ENCODE data around the gene HMGN2.

HMGN2 gene

DNA sequence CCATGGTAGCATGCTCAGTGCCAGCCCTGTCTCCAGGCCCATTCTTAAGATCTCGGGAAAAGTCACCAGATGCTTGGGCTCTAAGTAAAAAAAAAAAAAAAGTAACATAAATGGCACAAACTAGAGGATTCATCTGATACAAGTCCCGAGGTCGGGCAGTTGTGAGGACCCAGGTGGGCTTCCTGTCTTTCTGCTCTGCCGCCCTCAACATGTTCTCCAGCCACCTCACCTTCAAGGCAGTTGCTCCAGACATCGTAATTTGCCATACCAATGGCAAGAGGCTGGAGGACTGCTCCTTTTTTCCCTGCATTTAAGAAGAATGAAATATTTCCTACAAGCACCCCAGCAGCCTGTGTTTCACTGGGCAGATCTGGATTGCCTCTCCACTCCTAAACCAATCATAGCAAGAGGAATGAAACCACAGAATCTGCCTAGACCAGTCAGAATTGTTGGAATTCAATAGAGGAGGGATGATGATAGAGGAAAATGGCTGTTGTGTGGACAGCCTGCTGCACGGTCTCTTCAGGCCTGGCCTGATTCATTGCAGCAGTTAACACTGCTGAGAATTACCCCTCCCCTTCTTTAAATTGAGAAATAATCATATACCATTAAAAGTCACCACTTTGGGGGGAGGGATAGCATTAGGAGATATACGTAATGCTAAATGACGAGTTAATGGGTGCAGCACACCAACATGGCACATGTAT is 5.4 kb downstream of the HMGN2 start:
- TF ChIP-seq CTCF (IDR thresholded peaks at IDR 0.05; ENCODE audit: unreplicated experiment in 3 of 3): no peak
- H3K36me3 Mint-ChIP-seq (ENCODE audit: low read depth): peaks cover 57% of the 10 kb centered on the region
- H3K27ac Mint-ChIP-seq: peak overlapping the region in 2 of 3 experiments; percentile 14 to 43
- H3K4me3 Mint-ChIP-seq: peak overlapping the region in 1 of 3 experiments; percentile 37
- peaks cover 23% of the 10 kb centered on the region for H3K4me1 Mint-ChIP-seq
- no peaks in the 10 kb centered on the region for H3K27me3 Mint-ChIP-seq (ENCODE audit: low read depth)
- H3K9me3 Mint-ChIP-seq: no peaks in the 10 kb centered on the region

DNA sequence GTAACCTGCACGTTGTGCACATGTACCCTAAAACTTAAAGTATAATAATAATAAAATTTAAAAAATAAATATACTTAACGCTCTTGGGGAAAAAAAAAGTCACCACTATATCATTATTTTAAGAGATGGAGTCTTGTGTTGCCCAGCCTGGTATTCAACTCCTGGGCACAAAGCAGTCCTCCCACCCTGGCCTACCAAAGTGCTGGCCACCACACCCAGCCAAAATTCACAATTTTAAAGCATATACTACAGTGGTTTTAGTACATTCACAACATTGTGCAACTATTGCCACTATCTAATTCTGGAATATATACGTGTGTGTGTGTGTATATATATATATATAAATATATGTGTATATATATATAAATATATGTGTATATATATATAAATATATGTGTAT is 5.9 kb downstream of the HMGN2 start:
- no peaks in the 10 kb centered on the region for H3K9me3 Mint-ChIP-seq
- peaks cover 21% of the 10 kb centered on the region for H3K4me1 Mint-ChIP-seq
- H3K36me3 Mint-ChIP-seq (ENCODE audit: low read depth): peaks cover 61% of the 10 kb centered on the region
- H3K27ac Mint-ChIP-seq: no peak overlapping the region
- H3K4me3 Mint-ChIP-seq: no peak overlapping the region
- H3K27me3 Mint-ChIP-seq (ENCODE audit: low read depth): no peaks in the 10 kb centered on the region
- TF ChIP-seq CTCF (IDR thresholded peaks at IDR 0.05; ENCODE audit: unreplicated experiment in 3 of 3): no peak

- peaks cover 53% of the 10 kb centered on the region for H3K36me3 Mint-ChIP-seq (ENCODE audit: low read depth)
- no peak for TF ChIP-seq CTCF (IDR thresholded peaks at IDR 0.05; ENCODE audit: unreplicated experiment in 3 of 3)
- H3K27ac Mint-ChIP-seq: peak overlapping the region in 1 of 3 experiments; percentile 1
- peaks cover 13% of the 10 kb centered on the region for H3K4me1 Mint-ChIP-seq
- no peak overlapping the region for H3K4me3 Mint-ChIP-seq
- no peaks in the 10 kb centered on the region for H3K9me3 Mint-ChIP-seq
- no peaks in the 10 kb centered on the region for H3K27me3 Mint-ChIP-seq (ENCODE audit: low read depth)
These were observed 6.7 kb downstream of the HMGN2 start for GRCh38 chr1:26478988-26479387.

GRCh38 chr1:26482921-26483320 is 10.7 kb downstream of the HMGN2 start:
- Mint-ChIP-seq H3K4me1 (no peaks in the 10 kb centered on the region), H3K27me3 (ENCODE audit: low read depth) (no peaks in the 10 kb centered on the region), H3K9me3 (no peaks in the 10 kb centered on the region), H3K4me3 (no peak overlapping the region), H3K36me3 (ENCODE audit: low read depth) (peaks cover 24% of the 10 kb centered on the region), H3K27ac (no peak overlapping the region)
- TF ChIP-seq CTCF (IDR thresholded peaks at IDR 0.05; ENCODE audit: unreplicated experiment in 3 of 3): no peak

GRCh38 chr1:26483980-26484379 is 11.7 kb downstream of the HMGN2 start:
- H3K36me3 Mint-ChIP-seq (ENCODE audit: low read depth): peaks cover 19% of the 10 kb centered on the region
- H3K27me3 Mint-ChIP-seq (ENCODE audit: low read depth): no peaks in the 10 kb centered on the region
- TF ChIP-seq CTCF (IDR thresholded peaks at IDR 0.05; ENCODE audit: unreplicated experiment in 3 of 3): no peak
- H3K27ac Mint-ChIP-seq: peak overlapping the region in 1 of 3 experiments; percentile 26
- no peaks in the 10 kb centered on the region for H3K9me3 Mint-ChIP-seq
- no peaks in the 10 kb centered on the region for H3K4me1 Mint-ChIP-seq
- H3K4me3 Mint-ChIP-seq: no peak overlapping the region

DNA sequence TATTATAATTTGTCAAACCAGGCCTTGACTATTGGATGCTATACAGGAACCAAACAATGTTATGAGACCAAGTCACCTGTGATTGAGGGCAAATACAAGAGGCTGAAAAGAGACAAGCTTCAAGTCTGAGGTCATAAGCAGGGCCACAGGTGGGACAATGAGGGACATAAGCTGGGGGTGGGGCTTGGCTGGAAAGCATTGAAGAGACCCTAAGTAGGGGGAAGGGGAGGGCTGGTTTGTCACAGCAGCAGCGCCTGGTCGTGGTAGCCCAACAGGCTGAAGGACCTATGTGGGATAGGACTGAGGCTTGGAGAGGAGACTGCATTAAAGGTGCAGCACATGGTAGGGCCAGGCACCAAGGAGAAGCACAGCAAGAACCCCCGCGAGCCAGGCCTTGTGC is 17.9 kb downstream of the HMGN2 start:
- Mint-ChIP-seq H3K4me3 (no peak overlapping the region), H3K27me3 (ENCODE audit: low read depth) (peaks cover 4% of the 10 kb centered on the region), H3K36me3 (ENCODE audit: low read depth) (no peaks in the 10 kb centered on the region), H3K9me3 (no peaks in the 10 kb centered on the region), H3K27ac (no peak overlapping the region), H3K4me1 (no peaks in the 10 kb centered on the region)
- no peak for TF ChIP-seq CTCF (IDR thresholded peaks at IDR 0.05; ENCODE audit: unreplicated experiment in 3 of 3)
